GM18861 (cell line): ENCODE measurements around the gene PXMP4.
A peak's percentile ranks its signal among the peaks of the same experiment; 100 is the strongest.
"Not testable (repeated sequence)": the region's sequence is repeated elsewhere in the genome, so short reads cannot be mapped to it uniquely, and the experiment has no call there.

Source experiments
- ATAC-seq: cut with Tn5 transposase; IDR thresholded peaks from one replicate; pipeline ENCODE4 v1.9.1; 2021; ENCODE audit not compliant: unreplicated experiment

PXMP4 gene

GRCh38 chr20:33704197-33704924 is 15.7 kb downstream of the PXMP4 start:
- ATAC-seq: no peak

GRCh38 chr20:33703498-33704137 is 16.5 kb downstream of the PXMP4 start:
- no peak for ATAC-seq

- no peak for ATAC-seq
Measured at GRCh38 chr20:33702861-33703260, 17.2 kb downstream of the PXMP4 start.

- ATAC-seq: no peak
Measured at GRCh38 chr20:33701629-33702450, 18.3 kb downstream of the PXMP4 start.

- not testable (repeated sequence) for ATAC-seq
Measured at GRCh38 chr20:33700696-33701441, 19.2 kb downstream of the PXMP4 start.

- ATAC-seq: not testable (repeated sequence)
Measured at GRCh38 chr20:33698966-33699365, 21.1 kb downstream of the PXMP4 start.

GRCh38 chr20:33697129-33697528 is 23.0 kb downstream of the PXMP4 start:
- ATAC-seq: no peak

- no peak for ATAC-seq
Measured at GRCh38 chr20:33696448-33696847, 23.7 kb downstream of the PXMP4 start.

GRCh38 chr20:33694639-33695012 is 25.5 kb downstream of the PXMP4 start:
- ATAC-seq: no peak

- ATAC-seq: no peak
Measured at GRCh38 chr20:33693741-33694638, 26.1 kb downstream of the PXMP4 start.

- ATAC-seq: no peak
Measured at GRCh38 chr20:33693289-33693688, 26.8 kb downstream of the PXMP4 start.

- ATAC-seq: no peak
Measured at GRCh38 chr20:33689973-33690372, 30.1 kb downstream of the PXMP4 start.

- no peak for ATAC-seq
Measured at GRCh38 chr20:33689493-33689892, 30.6 kb downstream of the PXMP4 start.

GRCh38 chr20:33688938-33689424 is 31.1 kb downstream of the PXMP4 start:
- ATAC-seq: no peak

GRCh38 chr20:33687993-33688937 is 31.8 kb downstream of the PXMP4 start:
- ATAC-seq: no peak

- no peak for ATAC-seq
Measured at GRCh38 chr20:33687370-33687915, 32.7 kb downstream of the PXMP4 start.

- ATAC-seq: no peak
Measured at GRCh38 chr20:33686984-33687366, 33.1 kb downstream of the PXMP4 start.

GRCh38 chr20:33686100-33686983 is 33.8 kb downstream of the PXMP4 start, which contains the start of gene E2F1:
TSS of gene E2F1 (minus strand) at chr20:33686385. CDS start at chr20:33686264, 121 bp downstream.
- peak; percentile 59 for ATAC-seq
